ENCODE results near the gene COX7A1.
"Not testable (repeated sequence)": the region's sequence is repeated elsewhere in the genome, so short reads cannot be mapped to it uniquely, and the experiment has no call there.

Gene COX7A1

GRCh38 chr19:36141039-36141927, 11.0 kb downstream of the COX7A1 start:
- H3K4me3 ChIP-seq = peak overlapping the region; percentile 81
- no peak for TF ChIP-seq CTCF (IDR thresholded peaks at IDR 0.05)

DNA sequence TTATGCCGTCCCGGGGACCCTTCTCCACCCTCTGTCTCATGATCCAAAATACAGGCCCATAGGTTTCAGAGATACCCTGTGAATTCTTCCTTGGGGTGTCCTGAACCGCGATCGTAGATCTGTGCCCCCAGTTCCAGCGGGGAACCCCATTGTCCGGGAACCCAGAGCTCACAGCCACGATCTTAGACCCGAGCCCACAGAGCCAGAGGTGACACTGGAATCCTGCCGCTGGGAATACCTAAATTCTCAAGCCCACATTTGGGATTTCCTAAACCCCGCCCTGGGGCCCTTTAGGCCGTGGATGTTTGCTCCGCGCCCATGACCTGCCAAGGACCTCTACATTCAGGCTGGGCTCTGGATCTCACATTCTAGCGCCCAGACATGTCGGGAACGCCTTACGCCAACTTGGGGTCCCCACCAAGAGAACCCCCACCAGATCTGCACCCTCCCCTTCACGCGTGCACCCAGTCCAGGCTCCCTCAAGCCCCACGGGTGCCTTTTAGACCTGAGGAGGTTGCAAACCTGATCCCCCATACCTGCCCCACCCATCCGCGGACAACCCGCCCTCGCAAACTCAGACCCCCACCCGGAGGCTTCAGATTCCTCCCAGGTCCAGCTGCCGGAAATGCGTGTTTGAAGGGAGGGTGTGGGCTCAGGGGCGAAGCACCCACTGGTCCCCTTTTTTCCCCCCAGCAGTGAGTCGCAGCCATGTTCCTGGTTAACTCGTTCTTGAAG, 11.8 kb downstream of the COX7A1 start:
- Histone ChIP-seq H3K4me3 (peak overlapping the region; percentile 81), H3K27ac (peak overlapping the region; percentile 87 to 97)
- TF ChIP-seq CTCF (IDR thresholded peaks at IDR 0.05) = no peak
- no peak for DNase-seq (ENCODE audit: low spot score)

More at GRCh38 chr19:36141039-36141927, 11.0 kb downstream of the COX7A1 start:
- peak overlapping the region; percentile 87 to 97 for H3K27ac ChIP-seq
- DNase-seq (ENCODE audit: low spot score) = peak; percentile 91

DNA sequence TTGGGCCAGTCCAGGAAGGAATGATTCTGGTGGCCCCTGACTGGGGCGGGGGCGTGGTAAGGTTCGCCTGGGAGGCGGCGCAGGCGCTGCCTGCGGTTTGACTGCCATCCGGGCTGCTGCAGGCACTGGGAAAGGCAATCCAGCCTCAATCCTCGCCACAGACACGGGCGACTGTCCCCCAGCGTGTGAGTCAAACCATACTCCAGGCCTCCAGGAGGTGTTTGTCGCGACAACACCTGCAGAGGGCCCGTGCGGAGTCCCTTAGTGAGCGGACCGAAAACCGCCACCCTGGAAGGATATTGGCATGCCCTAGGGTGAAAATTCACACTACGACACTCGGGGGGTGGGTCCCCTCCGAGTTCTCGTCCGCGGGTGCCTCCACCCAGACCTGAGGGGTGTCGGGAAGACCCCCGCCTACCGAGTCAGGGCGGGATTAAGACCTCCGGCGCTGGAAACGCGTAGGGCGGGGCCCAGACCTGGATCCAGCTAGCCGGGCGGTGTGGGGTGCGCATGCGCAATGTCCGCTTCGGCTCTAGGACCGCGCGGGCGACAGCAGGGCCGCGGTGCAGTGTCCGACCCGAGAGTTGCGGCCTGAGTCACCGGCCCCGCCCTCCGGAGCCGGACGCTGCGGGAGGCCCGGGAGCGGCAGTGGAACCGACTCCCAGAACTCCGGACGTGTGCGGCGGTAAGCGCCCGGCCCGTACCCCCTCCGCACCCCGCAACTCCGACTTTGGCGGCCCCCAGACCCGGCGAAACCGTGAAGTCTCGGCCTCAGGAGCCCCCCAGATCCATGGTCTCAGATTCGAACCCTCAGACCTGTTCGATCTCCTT, 12.6 kb downstream of the COX7A1 start, which contains the start of gene CAPNS1:
Gene CAPNS1, plus strand, starts transcription at position 594 of the 831 bp plus-strand sequence. CDS start 946 bp downstream, outside the sequence.
- TF ChIP-seq CTCF (IDR thresholded peaks at IDR 0.05) = no peak
- peak; percentile 98 for DNase-seq (ENCODE audit: low spot score)
- peak within 1 kb of the TSS; percentile 87 to 97 for H3K27ac ChIP-seq
- peak within 1 kb of the TSS; percentile 81 for H3K4me3 ChIP-seq

DNA sequence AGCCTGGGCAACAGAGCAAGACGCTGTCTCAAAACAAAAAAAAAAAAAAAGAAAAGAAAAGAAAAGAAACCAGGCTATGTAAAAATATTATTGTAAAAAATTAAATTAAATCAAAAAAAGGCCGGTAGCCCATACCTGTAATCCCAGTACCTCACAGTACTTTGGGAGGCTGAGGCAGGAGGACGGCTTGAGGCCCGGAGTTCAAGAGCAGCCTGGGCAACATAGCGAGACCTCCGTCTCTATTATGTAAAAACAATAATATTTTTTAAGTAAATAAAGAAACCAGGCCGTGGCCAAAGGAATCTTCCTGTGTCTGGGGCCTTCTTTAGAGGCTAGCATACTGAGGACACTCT, 13.2 kb downstream of the COX7A1 start:
- no peak for TF ChIP-seq CTCF (IDR thresholded peaks at IDR 0.05)
- peak overlapping the region; percentile 87 to 97 for H3K27ac ChIP-seq
- peak overlapping the region; percentile 81 for H3K4me3 ChIP-seq
- no peak for DNase-seq (ENCODE audit: low spot score)

- H3K27ac ChIP-seq = peak overlapping the region; percentile 67 to 69
- no peak overlapping the region for H3K4me3 ChIP-seq
- no peak for DNase-seq (ENCODE audit: low spot score)
- no peak for TF ChIP-seq CTCF (IDR thresholded peaks at IDR 0.05)
Measured at GRCh38 chr19:36136964-36137686, 15.1 kb downstream of the COX7A1 start.

GRCh38 chr19:36134867-36135266, 17.4 kb downstream of the COX7A1 start:
- H3K27ac ChIP-seq; H3K4me3 ChIP-seq; DNase-seq (ENCODE audit: low spot score): not testable (repeated sequence)

- not testable (repeated sequence) for DNase-seq (ENCODE audit: low spot score); H3K27ac ChIP-seq; H3K4me3 ChIP-seq
Measured at GRCh38 chr19:36131221-36131620, 21.0 kb downstream of the COX7A1 start.
